HG03159 (cell line): ENCODE measurements around the gene ARMC5.
A peak's percentile ranks its signal among the peaks of the same experiment; 100 is the strongest.
"Not testable (repeated sequence)": the region's sequence is repeated elsewhere in the genome, so short reads cannot be mapped to it uniquely, and the experiment has no call there.

Source experiments
- ATAC-seq: cut with Tn5 transposase; IDR thresholded peaks from one replicate; pipeline ENCODE4 v1.9.1; 2021; ENCODE audit warnings: mild to moderate bottlenecking, moderate library complexity; ENCODE audit not compliant: unreplicated experiment

The ARMC5 gene

GRCh38 chr16:31476303-31477219 is 17.3 kb downstream of the ARMC5 start:
- peak; percentile 47 for ATAC-seq

- ATAC-seq, result peak; percentile 32
Observed at GRCh38 chr16:31477220-31478216, 18.2 kb downstream of the ARMC5 start.

GRCh38 chr16:31478956-31479355 is 19.7 kb downstream of the ARMC5 start:
- ATAC-seq, result no peak

- ATAC-seq, result no peak
Observed at GRCh38 chr16:31479751-31480150, 20.4 kb downstream of the ARMC5 start.

- no peak for ATAC-seq
Observed at GRCh38 chr16:31480851-31481536, 21.7 kb downstream of the ARMC5 start.

GRCh38 chr16:31483081-31483480 is 23.8 kb downstream of the ARMC5 start, which contains the start of gene SLC5A2:
Gene SLC5A2, plus strand, starts transcription at chr16:31483123. Its CDS starts 14 bp downstream, at chr16:31483137.
- no peak for ATAC-seq

GRCh38 chr16:31484048-31484447 is 24.7 kb downstream of the ARMC5 start:
- not testable (repeated sequence) for ATAC-seq

GRCh38 chr16:31484491-31485171 is 25.3 kb downstream of the ARMC5 start:
- no peak for ATAC-seq

GRCh38 chr16:31485571-31485970 is 26.3 kb downstream of the ARMC5 start:
- ATAC-seq, result no peak

GRCh38 chr16:31486045-31486444 is 26.7 kb downstream of the ARMC5 start:
- ATAC-seq, result no peak

- no peak for ATAC-seq
Observed at GRCh38 chr16:31487071-31487719, 27.9 kb downstream of the ARMC5 start.

GRCh38 chr16:31487720-31488467 is 28.6 kb downstream of the ARMC5 start:
- peak; percentile 85 for ATAC-seq

GRCh38 chr16:31488468-31489297 is 29.4 kb downstream of the ARMC5 start:
- no peak for ATAC-seq

- no peak for ATAC-seq
Observed at GRCh38 chr16:31489298-31489564, 29.9 kb downstream of the ARMC5 start.

GRCh38 chr16:31489616-31490584 is 30.6 kb downstream of the ARMC5 start:
- no peak for ATAC-seq

GRCh38 chr16:31491778-31492418 is 32.6 kb downstream of the ARMC5 start:
- ATAC-seq, result no peak
